HG02852 (cell line): Measurements from ENCODE around the gene SLC14A1.
A peak's percentile ranks its signal among the peaks of the same experiment; 100 is the strongest.

Experiments used
- ATAC-seq: cut with Tn5 transposase; IDR thresholded peaks from one replicate; pipeline ENCODE4 v1.9.1; 2021; ENCODE audit warnings: mild to moderate bottlenecking, moderate library complexity; ENCODE audit not compliant: unreplicated experiment

Gene SLC14A1

DNA sequence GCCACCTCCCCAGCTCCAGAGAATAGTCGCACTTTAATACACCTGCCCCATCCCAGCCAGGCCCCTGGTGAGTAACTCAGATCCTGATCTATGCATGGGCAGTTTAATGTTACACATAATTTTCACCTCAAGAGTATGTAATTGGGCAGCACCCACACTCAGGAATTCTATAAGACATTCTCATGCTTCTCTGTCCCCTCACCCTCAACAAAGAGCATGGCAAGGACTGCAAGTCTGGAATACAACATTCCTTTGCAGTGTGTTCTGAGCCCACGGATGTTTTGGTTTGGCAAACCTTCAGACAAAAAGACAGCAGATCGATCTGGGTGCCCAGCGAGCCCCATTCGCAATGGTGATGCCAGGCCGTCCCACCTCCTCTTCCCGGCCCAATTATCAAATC, 4.9 kb upstream of the SLC14A1 start:
- ATAC-seq, result no peak

DNA sequence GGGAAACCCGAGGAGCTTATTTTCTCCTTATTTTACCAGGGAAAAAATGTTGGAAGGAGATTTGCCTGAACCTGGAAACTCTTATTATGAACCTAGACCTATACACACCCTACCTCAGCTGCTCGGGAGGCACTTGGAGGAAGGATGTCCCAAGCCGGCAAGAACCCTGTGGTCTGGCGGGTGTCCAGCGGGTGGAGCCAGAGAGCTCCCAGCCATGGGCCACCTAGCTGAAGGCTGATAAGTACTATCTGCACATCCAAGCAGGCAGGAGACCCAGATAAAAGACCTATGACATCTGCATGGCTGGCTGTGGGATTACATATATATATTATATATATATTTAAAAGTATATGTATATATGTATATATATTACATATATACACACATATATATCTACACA, 1.1 kb upstream of the SLC14A1 start:
- peak; percentile 85 for ATAC-seq

DNA sequence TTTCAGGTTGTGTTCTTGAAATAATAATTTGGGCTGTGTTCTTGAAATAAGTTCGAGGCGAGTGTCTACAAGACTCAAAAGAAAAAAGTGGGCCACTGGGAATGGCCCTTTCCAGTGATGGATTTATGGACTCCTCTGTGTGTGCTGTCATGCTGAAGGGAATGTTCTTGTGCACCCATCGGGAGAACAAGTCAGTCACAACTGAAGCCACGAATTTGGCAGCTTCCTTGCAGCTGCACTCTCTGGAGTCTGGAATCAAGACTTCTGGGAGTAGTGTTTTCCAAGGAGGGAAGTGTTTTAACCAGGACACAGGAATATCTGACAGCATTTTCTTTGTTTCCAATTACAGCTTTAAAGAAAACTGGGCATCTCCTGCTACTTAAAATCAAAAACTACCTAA, 620 bp downstream of the SLC14A1 start:
- ATAC-seq, result no peak

DNA sequence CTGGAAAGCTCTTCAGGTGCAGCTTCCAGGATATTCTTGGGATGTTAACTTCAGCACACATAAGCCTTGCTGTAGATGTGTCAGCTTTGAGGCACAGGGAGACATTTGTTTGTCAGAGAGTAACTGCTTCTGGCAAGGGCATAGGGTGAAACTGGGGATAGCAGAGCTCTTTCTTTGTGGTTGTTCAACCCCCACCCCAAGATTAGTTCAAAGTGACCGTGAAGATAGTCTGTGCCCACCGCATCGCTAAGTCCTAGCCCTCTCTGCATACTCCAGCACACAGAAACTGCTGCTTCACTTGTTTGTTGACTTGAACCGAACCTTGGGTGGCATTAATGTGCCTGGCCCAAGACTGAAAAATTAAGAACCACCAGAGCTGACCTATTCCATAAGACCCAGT, 1.4 kb downstream of the SLC14A1 start:
- ATAC-seq, result no peak

DNA sequence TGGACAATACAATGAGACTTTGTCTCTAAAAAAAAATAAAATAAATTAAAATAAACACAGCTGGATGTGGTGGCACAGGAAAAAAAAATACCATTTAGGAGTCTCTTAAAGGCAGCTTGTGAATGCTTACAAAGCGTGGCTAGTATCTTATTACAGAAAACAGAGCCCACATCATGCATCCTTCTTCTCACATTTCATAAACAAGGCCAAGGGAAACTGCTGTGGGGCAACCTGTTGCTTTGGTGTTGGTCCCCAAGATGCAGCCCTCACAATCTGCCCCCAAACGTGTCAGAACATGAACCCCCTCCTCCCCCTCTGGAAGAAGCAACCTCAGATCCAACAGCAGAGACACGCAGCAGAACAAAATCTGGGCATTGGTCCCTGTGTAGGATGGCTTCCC, 2.6 kb downstream of the SLC14A1 start:
- ATAC-seq, result no peak

DNA sequence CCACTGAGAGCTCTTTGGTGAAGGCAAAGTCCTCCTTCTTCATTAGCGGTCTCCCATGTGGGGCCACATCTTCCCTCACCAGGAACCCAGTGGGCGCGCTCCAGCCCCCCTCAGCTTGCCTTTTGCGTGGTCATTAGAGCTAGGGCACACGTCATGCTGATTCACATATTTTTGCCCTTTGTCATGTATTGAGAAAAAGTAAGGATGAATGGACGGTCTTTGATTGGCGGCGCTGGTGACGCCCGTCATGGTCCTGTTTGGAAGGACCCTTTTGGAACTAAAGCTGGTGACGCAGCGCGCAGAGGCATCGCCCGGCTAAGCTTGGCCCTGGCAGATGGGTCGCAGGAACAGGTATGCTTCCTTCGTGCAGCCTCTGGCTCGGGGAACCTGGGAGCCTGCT, 3.1 kb downstream of the SLC14A1 start:
- ATAC-seq, result no peak

DNA sequence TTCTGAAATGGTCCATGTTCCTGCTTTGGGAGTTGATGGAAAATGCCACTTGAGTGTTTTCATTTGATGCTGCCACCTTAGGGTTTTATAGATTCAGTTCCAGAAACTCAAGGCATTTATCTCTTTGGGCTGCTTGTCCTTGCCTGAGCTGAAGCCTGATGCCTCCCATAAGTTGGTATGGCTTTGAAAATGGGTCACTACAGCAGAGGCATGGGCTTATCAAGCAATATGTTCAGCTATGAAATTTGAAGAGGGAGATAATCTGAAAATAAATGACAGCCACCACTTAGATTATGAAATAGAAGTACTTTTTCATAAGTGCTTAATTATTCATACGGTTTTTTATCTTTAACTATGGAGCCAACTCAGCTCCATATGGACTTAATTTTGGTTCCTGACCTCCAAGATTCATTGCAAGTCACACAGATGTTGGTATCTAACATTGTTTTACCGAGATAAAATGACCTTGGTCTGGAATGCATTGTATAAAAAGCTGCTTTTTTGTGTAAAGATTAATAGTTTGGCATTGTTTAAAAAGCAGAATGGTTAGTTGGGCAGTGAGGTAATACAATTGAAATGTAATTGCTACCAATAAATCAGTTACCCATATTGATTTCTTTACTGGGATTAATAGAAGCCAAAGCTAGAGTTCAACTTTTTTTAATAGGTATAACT, 4.5 kb downstream of the SLC14A1 start:
- no peak for ATAC-seq

DNA sequence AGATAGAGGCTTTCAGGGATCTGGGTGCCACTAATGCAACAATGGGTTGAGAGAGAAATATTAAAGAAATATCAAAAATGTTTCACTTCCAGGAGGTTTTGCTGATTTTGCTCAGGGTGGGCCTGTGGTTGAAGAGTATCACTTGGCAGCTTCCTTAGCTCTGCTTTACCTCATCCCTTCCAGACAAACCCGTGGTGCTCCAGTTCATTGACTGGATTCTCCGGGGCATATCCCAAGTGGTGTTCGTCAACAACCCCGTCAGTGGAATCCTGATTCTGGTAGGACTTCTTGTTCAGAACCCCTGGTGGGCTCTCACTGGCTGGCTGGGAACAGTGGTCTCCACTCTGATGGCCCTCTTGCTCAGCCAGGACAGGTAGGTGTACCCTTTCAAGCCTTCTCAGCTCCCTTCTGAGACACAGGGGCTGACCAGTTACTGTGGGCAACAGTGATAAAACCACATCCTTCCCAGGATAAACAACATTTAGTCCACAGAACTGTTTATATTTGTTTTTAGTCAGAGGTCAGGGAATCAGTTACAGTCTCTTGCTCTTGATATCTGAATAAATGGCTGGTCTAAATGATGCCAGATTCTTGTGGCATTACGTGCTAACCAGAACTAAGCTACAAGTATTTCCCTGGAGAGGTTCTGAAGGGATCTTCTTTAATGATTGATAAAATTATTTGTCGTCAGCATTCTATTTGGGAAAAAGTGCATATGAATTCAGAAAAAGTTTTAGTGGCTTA, 7.0 kb downstream of the SLC14A1 start:
- no peak for ATAC-seq

DNA sequence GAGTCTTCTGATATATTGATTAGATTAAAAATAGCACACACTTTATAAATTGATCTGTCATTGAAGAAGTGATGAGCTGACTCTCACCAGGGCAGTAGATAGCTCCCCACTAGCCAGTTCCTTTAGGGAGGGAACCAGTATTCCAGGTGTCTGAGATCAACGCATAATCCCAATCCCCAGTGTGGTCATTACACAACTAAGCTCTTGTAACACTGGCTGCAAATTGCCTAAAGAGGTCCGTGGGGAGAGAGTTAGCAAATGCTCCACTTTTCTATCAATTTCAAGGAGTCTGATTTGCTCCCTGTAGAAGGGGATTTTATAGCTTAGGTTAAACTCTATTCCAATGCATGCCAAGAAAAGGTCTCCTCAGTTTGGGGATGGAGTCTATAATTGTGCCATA, 7.7 kb downstream of the SLC14A1 start:
- ATAC-seq, result no peak

DNA sequence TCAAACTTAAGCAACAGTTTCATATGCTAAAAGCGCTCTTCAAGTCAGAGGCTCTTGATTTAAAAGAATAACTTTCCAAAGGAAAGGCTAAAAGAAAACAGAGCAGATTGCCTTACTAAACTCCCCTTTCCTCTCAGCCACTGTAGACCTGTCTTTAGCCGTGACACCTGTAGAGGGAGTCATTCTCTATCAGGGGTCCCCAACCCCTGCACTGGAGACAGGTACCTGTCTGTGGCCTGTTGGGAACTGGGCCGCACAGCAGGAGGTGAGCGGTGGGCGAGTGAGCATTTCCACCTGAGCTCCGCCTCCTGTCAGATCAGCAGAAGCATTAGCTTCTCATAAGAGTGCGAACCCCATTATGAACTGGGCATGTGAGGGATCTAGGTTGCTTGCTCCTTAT, 9.6 kb downstream of the SLC14A1 start:
- no peak for ATAC-seq

DNA sequence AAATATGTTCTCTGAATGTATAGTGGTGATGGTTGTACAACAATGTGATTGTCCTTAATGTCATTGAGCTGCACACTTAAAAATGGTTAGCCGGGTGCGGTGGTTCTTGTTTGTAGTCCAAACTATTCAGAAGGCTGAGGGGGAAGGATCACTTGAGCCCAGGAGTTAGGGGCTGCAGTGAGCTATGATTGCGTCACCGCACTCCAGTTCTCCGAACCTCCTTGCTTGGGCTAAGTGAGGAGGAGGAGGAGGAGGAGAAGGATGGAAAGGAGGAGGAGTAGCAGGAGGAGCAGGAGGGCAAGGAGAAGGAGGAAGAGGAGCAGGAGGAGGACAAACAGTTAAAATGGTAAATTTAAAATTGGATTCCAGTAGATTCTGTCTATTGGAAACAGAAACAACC, 10.5 kb downstream of the SLC14A1 start:
- no peak for ATAC-seq

DNA sequence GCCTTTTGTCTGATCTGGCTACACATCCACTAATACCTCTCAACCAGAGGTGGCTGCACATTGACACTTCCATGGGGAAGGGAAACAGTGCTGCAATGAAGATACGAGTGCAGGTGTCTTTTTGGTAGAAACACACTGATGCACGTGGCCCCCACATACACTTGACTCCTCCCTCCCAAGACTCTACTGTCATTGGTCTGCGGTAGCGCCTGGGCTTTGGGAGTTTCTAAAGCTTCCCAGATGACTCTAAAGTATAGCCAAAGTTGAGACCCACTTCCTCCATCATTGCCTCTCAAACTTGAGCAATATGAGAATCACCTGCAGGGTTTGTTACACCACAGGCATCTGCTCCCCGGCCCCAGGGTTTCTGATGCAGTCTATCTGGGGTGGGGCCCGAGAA, 11.0 kb downstream of the SLC14A1 start:
- ATAC-seq, result no peak

DNA sequence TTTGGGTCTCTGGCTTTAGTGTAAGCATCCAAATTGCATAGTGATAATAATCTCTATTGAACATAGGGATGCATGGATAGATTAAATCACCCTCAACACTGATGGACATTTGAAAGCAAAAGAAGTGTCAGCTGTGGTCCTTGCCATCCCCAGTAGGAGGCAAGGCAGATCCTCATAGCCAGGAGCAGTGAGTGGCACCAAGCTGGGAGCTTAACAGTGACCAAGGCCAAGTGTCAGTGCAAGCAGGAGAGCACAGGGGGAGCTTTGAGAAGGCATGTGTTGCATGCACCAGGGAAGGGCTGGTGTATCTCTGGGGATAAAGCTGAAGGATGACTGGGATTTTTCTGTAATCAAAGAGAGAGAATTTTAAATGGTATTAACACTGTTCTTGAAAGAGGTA, 14.7 kb downstream of the SLC14A1 start:
- ATAC-seq, result no peak

DNA sequence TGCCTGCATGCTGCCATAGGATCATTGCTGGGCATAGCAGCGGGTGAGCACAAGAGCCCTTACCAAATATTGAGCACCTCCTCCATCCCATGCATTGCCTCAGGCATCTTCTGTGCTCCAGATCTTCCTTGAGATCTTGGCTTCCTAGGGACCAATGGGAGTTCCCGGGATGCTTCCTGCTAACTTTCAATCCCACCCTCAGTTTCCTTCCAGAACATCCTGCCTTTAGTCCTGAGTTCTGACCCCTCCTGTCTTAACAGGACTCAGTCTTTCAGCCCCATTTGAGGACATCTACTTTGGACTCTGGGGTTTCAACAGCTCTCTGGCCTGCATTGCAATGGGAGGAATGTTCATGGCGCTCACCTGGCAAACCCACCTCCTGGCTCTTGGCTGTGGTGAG, 15.3 kb downstream of the SLC14A1 start:
- no peak for ATAC-seq

DNA sequence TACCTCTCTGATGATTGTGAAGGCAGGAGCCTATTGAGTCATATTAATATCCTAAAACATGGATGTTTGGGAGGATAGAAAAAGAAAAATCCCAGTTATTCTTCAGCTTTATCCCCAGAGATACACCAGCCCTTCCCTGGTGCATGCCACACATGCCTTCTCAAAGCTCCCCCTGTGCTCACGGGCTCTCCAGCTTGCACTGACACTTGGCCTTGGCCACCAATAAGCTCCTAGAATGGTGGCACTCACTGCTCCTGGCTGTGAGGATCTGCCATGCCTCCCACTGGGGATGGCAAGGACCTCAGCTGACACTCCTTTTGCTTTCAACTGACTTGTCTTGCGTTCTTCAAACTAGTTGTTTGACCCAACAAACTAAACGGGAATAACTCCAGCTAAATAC, 15.9 kb downstream of the SLC14A1 start:
- ATAC-seq, result no peak

DNA sequence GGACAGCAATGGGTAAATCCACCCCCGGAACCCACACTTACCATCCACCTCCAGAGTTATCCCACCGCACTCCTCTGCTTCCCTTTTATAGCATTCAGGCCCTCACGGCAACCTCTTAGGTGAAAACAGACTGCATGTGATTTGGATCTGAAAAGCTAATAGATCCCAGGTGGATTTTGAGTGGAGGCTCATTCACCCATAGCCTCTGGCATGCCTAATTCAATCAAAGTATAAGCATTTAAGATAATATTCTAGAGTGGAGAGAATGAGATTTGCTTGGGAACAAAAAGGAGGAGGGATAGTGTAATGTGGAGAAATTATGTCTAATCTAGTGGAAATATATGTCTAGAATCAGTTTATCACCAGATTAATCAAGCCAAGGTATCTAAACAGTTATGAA, 17.1 kb downstream of the SLC14A1 start:
- no peak for ATAC-seq

DNA sequence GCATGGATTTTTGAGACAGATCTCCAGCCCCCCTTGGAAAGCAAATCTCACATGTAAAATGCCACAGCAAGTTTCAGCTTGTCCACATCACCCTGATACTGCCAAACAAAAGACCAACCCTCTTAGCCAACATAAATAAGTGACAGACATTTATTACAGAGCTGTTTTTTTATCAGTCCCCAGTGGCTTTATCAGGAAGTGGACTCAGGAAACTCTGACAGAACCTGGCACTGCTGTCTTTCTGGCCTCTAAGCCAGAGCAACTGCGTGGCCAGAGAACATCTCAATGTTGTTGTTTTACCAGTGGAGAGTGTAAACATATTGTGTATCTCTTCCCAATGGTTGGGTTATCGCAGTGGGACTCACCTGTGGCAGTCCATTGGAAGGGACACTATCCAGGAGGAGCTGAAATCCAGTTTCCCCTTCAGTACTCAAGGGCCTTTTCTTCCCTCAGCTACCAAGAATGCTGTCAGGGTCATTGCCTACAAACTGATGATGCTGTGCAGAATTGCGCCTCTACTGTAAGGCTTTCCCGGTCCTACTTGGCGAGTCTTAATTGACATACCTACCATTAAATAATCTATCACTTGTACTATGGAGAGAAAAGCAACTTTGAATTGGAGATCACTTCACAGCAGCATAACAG, 22.0 kb downstream of the SLC14A1 start:
- ATAC-seq, result no peak

DNA sequence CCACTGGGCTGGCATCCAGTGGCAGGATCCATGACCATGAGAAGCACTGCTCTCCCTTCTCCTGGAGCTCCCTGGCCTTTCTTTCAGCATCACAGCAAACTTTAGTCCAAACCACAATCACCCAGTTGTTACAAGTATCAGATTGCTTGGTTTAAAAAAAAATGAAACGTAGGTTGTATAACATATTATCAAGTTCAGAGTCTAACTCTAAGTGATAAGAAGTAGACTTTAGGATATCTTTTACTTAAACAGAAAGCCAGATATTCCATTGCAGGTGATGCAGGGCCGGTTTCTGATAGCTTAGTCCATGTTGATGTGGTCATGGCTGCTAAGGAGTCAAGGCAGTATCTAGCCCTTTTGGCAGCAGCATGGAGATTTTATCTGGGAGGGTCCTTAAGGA, 24.5 kb downstream of the SLC14A1 start:
- ATAC-seq, result no peak

DNA sequence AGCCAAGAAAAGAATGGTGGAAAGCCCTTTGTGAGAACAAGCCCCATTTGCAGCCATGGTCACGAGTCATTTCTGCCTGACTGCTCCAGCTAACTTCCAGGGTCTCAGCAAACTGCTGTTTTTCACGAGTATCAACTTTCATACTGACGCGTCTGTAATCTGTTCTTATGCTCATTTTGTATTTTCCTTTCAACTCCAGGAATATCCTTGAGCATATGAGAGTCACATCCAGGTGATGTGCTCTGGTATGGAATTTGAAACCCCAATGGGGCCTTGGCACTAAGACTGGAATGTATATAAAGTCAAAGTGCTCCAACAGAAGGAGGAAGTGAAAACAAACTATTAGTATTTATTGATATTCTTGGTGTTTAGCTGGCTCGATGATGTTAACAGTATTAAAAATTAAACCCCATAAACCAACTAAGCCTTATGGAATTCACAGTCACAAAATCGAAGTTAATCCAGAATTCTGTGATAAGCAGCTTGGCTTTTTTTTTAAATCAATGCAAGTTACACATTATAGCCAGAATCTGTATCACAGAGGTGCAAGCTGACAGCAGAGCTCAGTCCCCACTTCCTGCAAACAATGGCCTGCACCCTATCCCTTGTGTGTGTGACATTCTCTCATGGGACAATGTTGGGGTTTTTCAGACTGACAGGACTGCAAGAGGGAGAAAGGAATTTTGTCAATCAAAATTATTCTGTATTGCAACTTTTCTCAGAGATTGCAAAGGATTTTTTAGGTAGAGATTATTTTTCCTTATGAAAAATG, 26.1 kb downstream of the SLC14A1 start:
- no peak for ATAC-seq

DNA sequence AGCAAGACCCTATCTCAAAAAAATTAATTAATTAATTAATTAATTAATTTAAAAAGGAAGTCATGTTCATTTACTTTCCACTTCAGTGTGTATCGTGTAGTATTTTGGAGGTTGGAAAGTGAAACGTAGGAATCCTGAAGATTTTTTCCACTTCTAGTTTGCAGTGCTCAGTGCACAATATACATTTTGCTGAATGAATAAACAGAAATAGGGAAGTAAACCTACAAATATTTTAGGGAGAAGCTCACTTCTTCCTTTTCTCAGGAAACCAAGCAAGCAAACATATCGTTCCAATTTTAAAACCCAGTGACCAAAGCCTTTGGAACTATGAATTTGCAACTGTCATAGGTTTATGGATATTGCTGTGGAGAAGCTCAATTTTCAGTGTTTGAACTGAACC, 27.8 kb downstream of the SLC14A1 start:
- no peak for ATAC-seq

DNA sequence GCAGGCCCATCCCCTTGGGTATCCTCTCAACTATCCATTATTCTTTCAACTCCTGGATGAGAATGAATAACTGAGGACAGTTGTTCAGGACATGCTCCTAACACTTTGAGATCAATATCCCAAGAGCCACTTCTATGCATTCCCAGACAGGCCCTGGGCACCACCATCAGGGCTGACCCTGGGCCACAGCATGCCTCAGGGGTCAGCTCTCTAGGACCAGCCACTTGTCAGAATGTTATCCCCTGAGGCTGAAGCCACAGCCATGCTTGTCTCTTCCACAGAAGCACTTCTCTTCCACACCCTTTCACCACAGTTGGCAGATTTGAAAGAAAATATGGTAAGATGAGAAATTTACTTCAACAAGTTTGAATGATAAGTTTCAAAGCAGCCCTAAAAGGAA, 28.7 kb downstream of the SLC14A1 start:
- ATAC-seq, result no peak

DNA sequence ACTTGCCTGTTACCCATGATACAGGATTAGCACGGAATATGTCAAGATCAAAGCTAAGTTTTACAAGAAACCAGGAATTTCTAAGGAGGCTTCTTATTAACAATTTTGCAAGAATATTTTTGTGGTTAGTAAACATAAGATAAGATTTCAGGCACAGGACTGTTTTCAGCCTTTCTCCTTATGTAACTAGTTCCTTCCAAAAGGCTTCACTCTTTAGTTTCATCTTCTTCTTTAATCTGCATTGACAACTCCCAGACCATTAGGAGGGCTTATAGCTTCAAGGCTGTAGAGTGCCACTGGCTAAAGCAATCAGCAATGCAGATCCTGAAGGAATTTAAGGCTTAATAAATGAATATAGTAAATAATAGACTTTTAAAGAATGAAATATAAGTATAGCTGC, 29.3 kb downstream of the SLC14A1 start:
- no peak for ATAC-seq
